ENCODE data around the gene ARL14EPL.

- TF ChIP-seq GATA3 (IDR thresholded peaks at IDR 0.05; ENCODE audit: low read depth, low read length) = no peak
- no peak for TF ChIP-seq GATA2 (IDR thresholded peaks at IDR 0.05; ENCODE audit: low read depth, low read length)
These were observed 39.4 kb upstream of the ARL14EPL start for GRCh38 chr5:115992848-115993350.

All from SH-SY5Y (cell line).